ENCODE results near the gene MKNK1.

MKNK1 gene

GRCh38 chr1:46562498-46562897 is 41.6 kb downstream of the MKNK1 start:
- Histone ChIP-seq H3K9me3 (ENCODE audit: severe bottlenecking) (no peaks in the 10 kb centered on the region), H3K4me3 (ENCODE audit: low read depth, low read length) (no peak overlapping the region), H3K27ac (no peak overlapping the region), H3K36me3 (peaks cover 3% of the 10 kb centered on the region; the same call in 1 of the 2 replicates), H3K27me3 (ENCODE audit: insufficient read depth, low read depth, severe bottlenecking) (no peaks in the 10 kb centered on the region)
- no peak for DNase-seq
- no peak for TF ChIP-seq CTCF (IDR thresholded peaks at IDR 0.05; ENCODE audit: low read depth, low read length)

- no peak for TF ChIP-seq CTCF (IDR thresholded peaks at IDR 0.05; ENCODE audit: low read depth, low read length)
- DNase-seq: no peak
- Histone ChIP-seq H3K36me3 (no peaks in the 10 kb centered on the region; the same call in 1 of the 2 replicates), H3K27me3 (ENCODE audit: insufficient read depth, low read depth, severe bottlenecking) (no peaks in the 10 kb centered on the region), H3K27ac (no peak overlapping the region), H3K4me3 (ENCODE audit: low read depth, low read length) (no peak overlapping the region), H3K9me3 (ENCODE audit: severe bottlenecking) (no peaks in the 10 kb centered on the region)
These were observed 45.1 kb downstream of the MKNK1 start for GRCh38 chr1:46558966-46559365.

- H3K9me3 ChIP-seq (ENCODE audit: severe bottlenecking): no peaks in the 10 kb centered on the region
- H3K36me3 ChIP-seq: no peaks in the 10 kb centered on the region; the same call in 1 of the 2 replicates
- no peaks in the 10 kb centered on the region for H3K27me3 ChIP-seq (ENCODE audit: insufficient read depth, low read depth, severe bottlenecking)
- H3K27ac ChIP-seq: no peak overlapping the region
- DNase-seq: no peak
- no peak overlapping the region for H3K4me3 ChIP-seq (ENCODE audit: low read depth, low read length)
- TF ChIP-seq CTCF (IDR thresholded peaks at IDR 0.05; ENCODE audit: low read depth, low read length): no peak
These were observed 45.7 kb downstream of the MKNK1 start for GRCh38 chr1:46558141-46558963.

GRCh38 chr1:46557403-46557802 is 46.7 kb downstream of the MKNK1 start:
- DNase-seq: no peak
- Histone ChIP-seq H3K36me3 (no peaks in the 10 kb centered on the region; the same call in 1 of the 2 replicates), H3K4me3 (ENCODE audit: low read depth, low read length) (no peak overlapping the region), H3K9me3 (ENCODE audit: severe bottlenecking) (no peaks in the 10 kb centered on the region), H3K27me3 (ENCODE audit: insufficient read depth, low read depth, severe bottlenecking) (no peaks in the 10 kb centered on the region), H3K27ac (no peak overlapping the region)
- no peak for TF ChIP-seq CTCF (IDR thresholded peaks at IDR 0.05; ENCODE audit: low read depth, low read length)

- TF ChIP-seq CTCF (IDR thresholded peaks at IDR 0.05; ENCODE audit: low read depth, low read length): peak; percentile 51; the same call in 1 of the 2 replicates
- Histone ChIP-seq H3K4me3 (ENCODE audit: low read depth, low read length) (no peak overlapping the region), H3K27me3 (ENCODE audit: insufficient read depth, low read depth, severe bottlenecking) (no peaks in the 10 kb centered on the region), H3K9me3 (ENCODE audit: severe bottlenecking) (no peaks in the 10 kb centered on the region), H3K36me3 (no peaks in the 10 kb centered on the region; the same call in 1 of the 2 replicates), H3K27ac (no peak overlapping the region)
- no peak for DNase-seq
These were observed 47.2 kb downstream of the MKNK1 start for GRCh38 chr1:46556822-46557221.

Measured in WERI-Rb-1 (cell line).